Measurements from ENCODE around the gene LAP3.

The LAP3 gene

DNA sequence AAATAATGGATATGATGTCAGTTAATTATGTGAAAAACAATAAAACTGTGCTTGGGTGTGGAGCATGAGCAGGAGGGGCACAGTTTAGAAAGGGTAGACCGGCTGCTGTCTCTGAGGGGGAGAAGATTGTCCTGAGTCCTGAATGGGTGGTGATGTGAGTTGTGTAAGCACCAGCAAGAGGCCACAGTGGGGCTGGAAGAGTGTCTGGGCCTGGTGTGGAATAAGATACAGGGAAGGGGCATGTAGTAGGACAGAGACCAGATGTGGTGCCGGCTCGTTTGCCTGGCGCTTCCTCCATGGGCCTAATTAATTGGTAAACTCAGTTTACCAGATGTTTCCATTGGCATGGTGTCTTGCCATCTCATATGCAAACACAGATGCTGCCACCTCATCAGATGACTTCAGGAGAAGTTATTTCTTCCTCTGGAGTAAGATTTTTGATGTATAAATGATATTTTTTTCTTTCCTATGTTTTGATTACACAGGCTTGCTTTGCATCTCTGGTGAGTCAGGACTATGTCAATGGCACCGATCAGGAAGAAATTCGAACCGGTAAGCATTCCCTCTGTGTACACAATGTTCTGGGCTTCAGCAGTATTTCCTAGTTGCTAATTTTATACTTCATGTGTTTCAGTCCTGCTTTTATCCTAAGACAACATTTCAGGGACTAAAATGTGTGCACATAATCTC, 42.6 kb downstream of the LAP3 start:
- no peak for DNase-seq (ENCODE audit: low read depth)

DNA sequence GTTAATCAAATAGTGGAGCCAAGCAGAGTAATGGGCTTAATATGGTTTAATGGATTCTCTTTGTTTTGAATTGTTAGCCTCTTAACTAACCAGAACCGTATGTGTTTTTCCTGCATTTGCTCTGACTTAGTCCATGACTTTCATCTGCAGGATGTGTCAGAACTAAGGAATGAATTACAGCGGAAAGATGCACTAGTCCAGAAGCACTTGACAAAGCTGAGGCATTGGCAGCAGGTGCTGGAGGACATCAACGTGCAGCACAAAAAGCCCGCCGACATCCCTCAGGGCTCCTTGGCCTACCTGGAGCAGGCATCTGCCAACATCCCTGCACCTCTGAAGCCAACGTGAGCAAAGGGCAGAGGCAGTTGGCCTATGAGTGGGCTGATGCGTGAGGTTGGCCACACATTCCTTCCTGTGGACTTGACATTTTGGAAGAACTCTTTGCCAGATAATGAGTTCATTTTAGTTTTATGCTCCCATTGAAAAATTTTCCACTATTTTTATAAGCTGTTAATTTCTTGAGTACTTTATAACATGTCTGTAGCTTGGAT, 46.5 kb downstream of the LAP3 start:
- DNase-seq (ENCODE audit: low read depth): no peak

DNA sequence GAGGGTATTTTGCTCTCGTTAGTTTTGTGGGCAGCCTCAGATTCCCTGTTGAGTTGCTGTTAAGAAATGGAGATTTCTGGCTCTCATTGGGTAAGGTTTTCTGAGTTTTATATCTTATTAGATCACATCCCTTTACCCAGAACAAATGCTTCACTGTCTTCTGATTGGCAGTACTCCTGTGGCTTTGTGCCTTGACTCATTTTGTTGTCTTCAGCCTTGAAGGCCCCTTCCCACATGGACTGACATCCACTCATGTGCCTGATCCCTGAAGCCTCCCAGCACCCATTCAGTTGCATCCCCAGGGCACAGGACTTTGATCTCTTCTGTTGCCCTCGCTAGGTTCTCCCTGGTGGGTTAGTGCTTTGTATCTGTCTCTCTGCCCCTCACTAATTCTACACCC, 47.8 kb downstream of the LAP3 start:
- DNase-seq (ENCODE audit: low read depth): no peak

DNA sequence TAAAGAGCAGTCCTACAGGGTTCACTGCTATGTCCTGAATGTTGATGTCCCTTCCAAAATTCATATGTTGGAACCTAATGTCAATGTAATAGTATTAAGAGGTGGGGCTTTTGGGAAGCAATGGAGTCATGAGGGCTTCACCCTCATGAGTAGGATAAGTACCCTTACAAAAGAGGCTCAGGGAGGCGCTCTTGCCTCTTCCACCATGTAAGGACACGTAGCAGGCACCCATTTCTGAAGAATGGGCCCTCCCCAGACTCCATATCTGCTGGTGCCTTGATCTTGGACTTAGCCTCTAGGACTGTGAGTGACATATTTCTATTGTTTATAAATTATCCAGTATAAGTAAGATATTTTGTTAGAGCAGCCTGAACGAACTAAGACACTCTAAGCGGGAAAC, 53.2 kb downstream of the LAP3 start:
- DNase-seq (ENCODE audit: low read depth): no peak

DNA sequence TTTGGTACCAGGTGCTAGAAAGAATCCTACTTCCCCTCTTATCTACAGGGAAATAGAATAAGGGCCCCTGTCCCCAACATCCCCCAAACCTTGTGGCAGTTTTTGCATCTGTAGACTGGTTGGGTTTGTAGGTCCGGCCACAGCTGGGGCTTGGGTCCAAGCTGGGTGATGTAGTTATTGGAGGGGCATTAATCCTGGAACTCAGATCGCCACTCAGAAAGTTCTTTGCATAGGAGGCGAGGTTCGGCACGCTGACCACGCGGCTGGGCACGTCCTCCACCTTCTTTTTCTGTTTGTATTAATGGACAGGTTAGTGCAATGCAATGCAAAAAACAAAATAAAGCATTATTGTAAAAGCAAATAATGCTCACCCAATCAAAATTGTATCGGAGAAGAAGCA, 56.6 kb downstream of the LAP3 start:
- no peak for DNase-seq (ENCODE audit: low read depth)

- no peak for DNase-seq (ENCODE audit: low read depth)
Observed at GRCh38 chr4:17635056-17635455, 58.1 kb downstream of the LAP3 start.

DNA sequence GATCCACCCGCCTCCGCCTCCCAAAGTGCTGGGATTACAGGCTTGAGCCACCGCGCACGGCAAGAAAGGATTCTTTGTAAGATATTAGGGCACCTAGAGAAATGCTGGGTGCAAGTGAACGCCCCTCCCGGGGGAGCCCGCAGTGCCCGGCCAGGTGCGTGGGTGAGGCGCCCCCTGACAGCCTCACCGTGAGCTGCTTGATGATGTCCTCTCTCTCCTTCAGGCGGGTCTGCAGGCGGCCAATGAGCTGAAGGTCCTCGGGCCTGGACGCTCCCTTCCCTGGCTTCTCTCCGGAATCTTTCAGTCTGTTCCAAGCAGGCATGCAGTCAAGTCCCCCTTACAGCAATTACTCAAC, 59.3 kb downstream of the LAP3 start:
- DNase-seq (ENCODE audit: low read depth): no peak

DNA sequence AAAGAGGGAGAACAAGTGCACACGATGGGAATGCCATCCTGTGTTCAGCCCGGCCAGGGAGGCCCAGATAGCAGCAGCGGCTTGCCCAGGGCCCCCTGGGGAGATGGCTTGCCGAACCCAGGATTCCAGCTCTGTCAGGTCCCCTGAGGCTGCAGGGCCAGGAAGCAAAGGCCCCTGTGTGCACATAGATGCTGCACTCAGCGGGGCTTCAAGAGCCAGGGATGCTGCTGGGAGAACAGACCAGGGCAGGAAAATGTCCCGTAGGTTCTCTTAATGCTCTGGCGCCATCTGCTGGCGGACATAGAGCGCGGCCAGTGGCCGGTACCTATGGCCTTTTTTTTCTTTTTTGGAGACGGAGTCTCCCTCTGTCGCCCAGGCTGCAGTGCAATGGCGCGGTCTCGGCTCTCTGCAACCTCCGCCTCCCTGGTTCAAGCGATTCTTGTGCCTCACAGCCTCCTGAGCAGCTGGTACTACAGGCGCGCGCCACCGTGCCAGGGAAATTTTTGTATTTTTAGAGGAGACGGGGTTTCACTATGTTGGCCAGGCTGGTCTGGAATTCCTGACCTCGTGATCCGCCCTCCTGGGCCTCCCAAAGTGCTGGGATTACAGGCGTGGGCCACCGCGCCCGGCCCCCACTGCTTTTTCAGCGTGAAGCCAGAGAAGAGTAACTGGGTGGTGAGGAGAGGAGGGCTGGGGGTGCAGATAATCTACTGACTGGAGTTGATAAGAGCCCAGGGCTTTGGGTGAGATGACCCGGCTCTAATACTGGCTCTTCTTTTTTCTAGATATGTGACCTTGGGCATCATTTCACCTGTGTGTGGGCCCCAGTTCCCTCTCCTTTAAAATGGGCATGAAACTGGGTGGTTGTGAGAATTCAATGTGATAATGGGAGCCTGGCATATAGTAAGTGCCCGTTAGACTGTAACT, 60.0 kb downstream of the LAP3 start:
- DNase-seq (ENCODE audit: low read depth): peak; percentile 56

- no peak for DNase-seq (ENCODE audit: low read depth)
Observed at GRCh38 chr4:17639136-17639535, 62.1 kb downstream of the LAP3 start.

DNA sequence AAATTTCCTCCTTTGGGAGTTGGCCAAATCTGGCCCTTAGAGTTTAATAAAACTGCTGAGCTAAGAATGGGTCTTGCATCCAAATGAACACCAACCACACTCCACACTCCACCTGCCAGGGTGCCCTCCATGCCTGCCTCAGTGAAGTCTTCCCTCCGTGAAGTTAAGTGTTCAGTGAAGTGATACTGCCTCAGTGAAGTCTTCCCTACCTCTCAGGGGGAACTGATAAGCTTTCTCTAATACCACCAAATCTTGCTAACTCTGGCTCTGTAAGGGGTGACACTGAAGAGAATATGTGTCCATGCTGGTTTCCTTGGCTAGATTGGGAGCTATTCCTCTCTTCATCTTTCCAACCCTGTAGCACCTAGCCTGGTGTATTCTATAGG, 65.4 kb downstream of the LAP3 start:
- no peak for DNase-seq (ENCODE audit: low read depth)

GRCh38 chr4:17646693-17647092, 69.7 kb downstream of the LAP3 start:
- no peak for DNase-seq (ENCODE audit: low read depth)

DNA sequence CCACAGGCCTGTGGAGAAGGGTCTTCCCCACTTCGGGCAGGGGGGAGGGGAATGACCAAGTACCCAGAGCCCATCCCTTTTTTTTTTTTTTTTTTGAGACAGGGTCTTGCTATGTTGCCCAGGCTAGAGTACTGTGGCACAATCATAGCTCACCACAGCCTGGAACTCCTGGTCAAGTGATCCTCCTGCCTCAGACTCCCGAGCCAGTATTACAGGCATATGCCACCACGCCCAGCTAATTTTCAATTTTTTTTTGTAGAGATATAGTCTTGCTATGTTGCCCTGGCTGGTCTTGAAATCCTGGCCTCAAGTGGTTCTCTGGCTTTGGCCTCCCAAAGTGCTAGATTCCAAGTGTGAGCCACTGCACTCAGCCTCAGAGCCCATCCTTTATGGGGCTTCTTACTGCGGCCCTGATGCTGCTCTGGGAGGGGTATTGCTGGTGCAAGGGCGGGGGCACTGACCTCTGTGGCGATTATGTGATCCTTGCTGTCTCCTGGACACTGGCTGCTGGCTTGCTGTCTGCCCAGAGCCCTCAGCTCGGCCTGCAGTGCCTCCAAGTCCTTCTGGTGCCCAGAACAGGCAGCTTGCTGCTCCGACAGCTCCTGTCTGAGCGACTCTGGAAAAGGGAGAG, 70.3 kb downstream of the LAP3 start:
- no peak for DNase-seq (ENCODE audit: low read depth)

DNA sequence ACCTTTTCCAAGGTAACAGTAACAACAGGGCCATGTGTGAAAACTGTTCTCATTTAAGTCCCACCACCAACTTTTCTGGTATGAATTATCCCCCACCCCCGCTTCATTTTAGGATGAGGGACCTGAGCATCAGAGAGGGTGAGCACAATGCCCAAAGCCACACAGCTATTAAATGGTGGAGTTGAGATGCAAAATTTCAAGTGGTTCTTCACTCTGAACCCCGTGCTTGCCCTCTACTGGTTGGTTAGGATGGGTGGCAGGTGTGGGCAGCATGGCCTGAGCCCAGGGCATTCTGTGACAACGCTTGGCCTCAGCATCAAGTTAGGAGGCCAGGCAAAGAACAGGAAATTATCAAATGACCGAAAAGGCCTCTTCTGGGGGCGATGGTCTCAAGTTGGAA, 70.9 kb downstream of the LAP3 start:
- DNase-seq (ENCODE audit: low read depth): no peak

GRCh38 chr4:17650406-17650805, 73.4 kb downstream of the LAP3 start:
- DNase-seq (ENCODE audit: low read depth): no peak

DNA sequence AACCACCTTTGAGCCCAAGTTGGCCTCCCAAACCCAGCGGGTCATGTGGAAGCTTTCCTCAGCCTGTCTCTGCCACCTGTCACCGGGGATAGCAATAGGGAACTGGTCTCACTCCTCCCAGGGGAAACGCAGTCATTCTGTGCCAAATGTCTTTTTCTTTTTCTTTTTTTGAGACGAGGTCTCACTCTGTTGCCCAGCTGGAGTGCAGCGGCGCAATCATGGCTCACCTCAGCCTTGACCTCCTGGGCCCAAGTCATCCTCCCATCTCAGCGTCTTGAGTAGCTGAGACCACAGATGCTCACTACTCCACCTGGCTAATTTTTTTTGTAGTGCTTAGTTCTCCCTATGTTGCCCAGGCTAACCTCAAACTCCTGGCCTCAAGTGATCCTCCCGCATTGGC, 77.7 kb downstream of the LAP3 start:
- DNase-seq (ENCODE audit: low read depth): no peak

DNA sequence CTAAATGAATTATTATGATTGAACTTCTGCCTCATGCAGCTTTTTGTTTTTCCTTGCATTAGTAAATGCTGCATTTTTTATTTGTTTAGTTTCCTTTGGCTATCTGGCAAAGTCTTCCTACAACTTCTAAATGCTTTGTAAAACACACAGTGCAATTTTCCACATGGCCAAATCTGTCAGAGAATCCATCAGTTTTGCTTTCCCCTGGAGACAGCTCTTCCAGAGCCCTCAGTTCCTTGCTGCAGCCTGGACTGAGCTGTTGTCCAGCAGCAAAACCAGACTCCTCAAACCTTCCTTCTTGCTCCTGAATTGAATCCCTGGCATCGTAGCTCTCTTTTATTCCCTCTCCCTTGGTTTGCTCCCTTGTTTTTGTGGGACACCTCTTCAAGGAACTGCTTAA, 80.1 kb downstream of the LAP3 start:
- no peak for DNase-seq (ENCODE audit: low read depth)
